Peyer's patch (tissue), 4 donors: ENCODE results near the gene KRTAP5-7. TPM values are rescaled to one million over a fixed set of nuclear protein-coding genes. Genes with fewer than 3 reads are reported as not detected.

Experiments
- DNase-seq, 3 donors: peaks; one replicate each; pipeline ENCODE4 v3.0.0-alpha.2; 2017 to 2019
- H3K27ac ChIP-seq, 4 donors: fragments of 200-600 bp; sonication (generic); one replicate each; pipeline ENCODE4 v1.5.1; 2016 to 2019
- H3K27me3 ChIP-seq, 2 donors: fragments of 200-600 bp; sonication (generic); one replicate each; pipeline ENCODE4 v1.5.1; 2019
- H3K36me3 ChIP-seq, 3 donors: fragments of 200-600 bp; sonication (generic); one replicate each; pipeline ENCODE4 v1.5.1; 2016 to 2019
- H3K4me1 ChIP-seq, 4 donors: fragments of 200-600 bp; sonication (generic); one replicate each; pipeline ENCODE4 v1.5.1; 2016 to 2019
- H3K4me3 ChIP-seq, 4 donors: fragments of 200-600 bp; sonication (generic); 1 replicate in 3 of 4; 2 replicates in 1 of 4; pipeline ENCODE4 v1.5.1; 2016 to 2019; ENCODE audit warnings: mild to moderate bottlenecking in 1 of 4
- H3K9me3 ChIP-seq, 4 donors: fragments of 200-600 bp; sonication (generic); one replicate each; pipeline ENCODE4 v1.5.1; 2016 to 2019; ENCODE audit warnings: mild to moderate bottlenecking in 1 of 4
- CTCF ChIP-seq, 6 experiments: fragments of 450-650 bp in 4 of 6; fragments of 200-600 bp in 2 of 6; sonication (generic) in 1 of 6; IDR thresholded peaks; one replicate each; pipeline ENCODE4 v1.5.1; 2017 to 2019; ENCODE audit warnings: antibody characterized with exemption in 6 of 6, mild to moderate bottlenecking in 3 of 6, moderate library complexity in 1 of 6
- POLR2A ChIP-seq, 2 donors: fragments of 450-650 bp; IDR thresholded peaks; one replicate each; pipeline ENCODE4 v1.5.1; 2017; ENCODE audit warnings: antibody characterized with exemption in 2 of 2, mild to moderate bottlenecking in 2 of 2, moderate library complexity in 2 of 2
- total RNA-seq, 4 donors: library from RNA; depleted of rRNA; stranded (reverse); fragments of >200 nt; gene quantifications; one replicate each; pipeline ENCODE4 v1.1.0, GENCODE V29; 2016

Gene KRTAP5-7
- total RNA-seq, 4 donors from 2014 or later: 2.7 TPM; not detected in 3

- Histone ChIP-seq H3K4me3 (no peak overlapping the region), H3K4me1 (no peaks in the 10 kb centered on the region), H3K36me3 (peaks cover 0 to 80% (median 0%) of the 10 kb centered on the region in 3 donors), H3K27ac (no peak overlapping the region), H3K9me3 (no peaks in the 10 kb centered on the region), H3K27me3 (no peaks in the 10 kb centered on the region)
- TF ChIP-seq POLR2A (IDR thresholded peaks at IDR 0.05): no peak
- no peak for TF ChIP-seq CTCF (IDR thresholded peaks at IDR 0.05)
- DNase-seq: peak in 1 of 3 donors; percentile 30
Measured at GRCh38 chr11:71491531-71491930, 35.5 kb upstream of the KRTAP5-7 start.

- no peak for DNase-seq
- peaks cover 0 to 82% (median 0%) of the 10 kb centered on the region in 3 donors for H3K36me3 ChIP-seq
- H3K9me3 ChIP-seq: no peaks in the 10 kb centered on the region
- TF ChIP-seq CTCF (IDR thresholded peaks at IDR 0.05): no peak
- no peak for TF ChIP-seq POLR2A (IDR thresholded peaks at IDR 0.05)
- no peaks in the 10 kb centered on the region for H3K4me1 ChIP-seq
- H3K4me3 ChIP-seq: no peak overlapping the region
- H3K27me3 ChIP-seq: no peaks in the 10 kb centered on the region
- H3K27ac ChIP-seq: no peak overlapping the region
Measured at GRCh38 chr11:71491940-71492339, 35.1 kb upstream of the KRTAP5-7 start.

GRCh38 chr11:71495286-71496230, 31.5 kb upstream of the KRTAP5-7 start:
- no peak for DNase-seq
- no peaks in the 10 kb centered on the region for H3K4me1 ChIP-seq
- no peaks in the 10 kb centered on the region for H3K9me3 ChIP-seq
- no peak for TF ChIP-seq CTCF (IDR thresholded peaks at IDR 0.05)
- TF ChIP-seq POLR2A (IDR thresholded peaks at IDR 0.05): no peak
- H3K27me3 ChIP-seq: no peaks in the 10 kb centered on the region
- no peak overlapping the region for H3K4me3 ChIP-seq
- H3K36me3 ChIP-seq: peaks cover 0 to 96% (median 0%) of the 10 kb centered on the region in 3 donors
- H3K27ac ChIP-seq: no peak overlapping the region

- Histone ChIP-seq H3K27me3 (no peaks in the 10 kb centered on the region), H3K4me1 (no peaks in the 10 kb centered on the region), H3K9me3 (no peaks in the 10 kb centered on the region), H3K4me3 (no peak overlapping the region), H3K36me3 (peaks cover 0 to 96% (median 0%) of the 10 kb centered on the region in 3 donors), H3K27ac (no peak overlapping the region)
- no peak for TF ChIP-seq CTCF (IDR thresholded peaks at IDR 0.05)
- TF ChIP-seq POLR2A (IDR thresholded peaks at IDR 0.05): no peak
- no peak for DNase-seq
Measured at GRCh38 chr11:71496421-71496820, 30.6 kb upstream of the KRTAP5-7 start.

- DNase-seq: no peak
- Histone ChIP-seq H3K27me3 (no peaks in the 10 kb centered on the region), H3K4me1 (no peaks in the 10 kb centered on the region), H3K9me3 (no peaks in the 10 kb centered on the region), H3K36me3 (peaks cover 0 to 91% (median 0%) of the 10 kb centered on the region in 3 donors), H3K27ac (no peak overlapping the region), H3K4me3 (no peak overlapping the region)
- TF ChIP-seq CTCF (IDR thresholded peaks at IDR 0.05): no peak
- no peak for TF ChIP-seq POLR2A (IDR thresholded peaks at IDR 0.05)
Measured at GRCh38 chr11:71498091-71498490, 29.0 kb upstream of the KRTAP5-7 start.
